ENCODE data around the gene PFDN4. TPM values are rescaled to one million over a fixed set of nuclear protein-coding genes. Genes with fewer than 3 reads are reported as not detected.

The PFDN4 gene
- total RNA-seq, 1 experiment from 2014 or later: 90.1 TPM

- no peaks in the 10 kb centered on the region for H3K9me3 Mint-ChIP-seq
- CTCF ChIA-PET: interaction anchor here (1.4 kb wide), 1 partner anchor 42 kb away, joined by 4 read pairs; no protein-coding TSS in a partner anchor
- no peak overlapping the region for H3K27ac Mint-ChIP-seq
- ATAC-seq (no peak), DNase-seq (ENCODE audit: low spot score) (no peak)
- H3K27me3 Mint-ChIP-seq (ENCODE audit: low read depth): no peaks in the 10 kb centered on the region
- H3K4me3 Mint-ChIP-seq: no peak overlapping the region
- no peaks in the 10 kb centered on the region for H3K36me3 Mint-ChIP-seq
- peaks cover 14% of the 10 kb centered on the region for H3K4me1 Mint-ChIP-seq
- TF ChIP-seq ATF3 (CRISPR knock-in tag; conservative IDR thresholded peaks at IDR 0.05): no peak
- no peak for TF ChIP-seq FOXJ3 (CRISPR knock-in tag; IDR thresholded peaks at IDR 0.05; ENCODE audit: borderline replicate concordance)
- TF ChIP-seq NFE2L1 (CRISPR knock-in tag; IDR thresholded peaks at IDR 0.05): no peak
- no peak for TF ChIP-seq GTF2I (CRISPR knock-in tag; conservative IDR thresholded peaks at IDR 0.05)
- no peak for TF ChIP-seq NFATC4 (CRISPR knock-in tag; IDR thresholded peaks at IDR 0.05)
- TF ChIP-seq ZNF532 (CRISPR knock-in tag; IDR thresholded peaks at IDR 0.05; ENCODE audit: borderline replicate concordance): no peak
- TF ChIP-seq ZNF138 (CRISPR knock-in tag; conservative IDR thresholded peaks at IDR 0.05): no peak
- no peak for TF ChIP-seq NR1H2 (CRISPR knock-in tag; IDR thresholded peaks at IDR 0.05)
- TF ChIP-seq PRDM15 (CRISPR knock-in tag; IDR thresholded peaks at IDR 0.05): no peak
- POLR2A ChIA-PET: no interaction called here
Observed at GRCh38 chr20:54158226-54158625, 49.7 kb upstream of the PFDN4 start.

GRCh38 chr20:54158856-54159418 lies 49.0 kb upstream of the PFDN4 start:
- DNase-seq (ENCODE audit: low spot score): no peak
- Mint-ChIP-seq H3K36me3 (no peaks in the 10 kb centered on the region), H3K4me3 (no peak overlapping the region), H3K27me3 (ENCODE audit: low read depth) (no peaks in the 10 kb centered on the region), H3K9me3 (no peaks in the 10 kb centered on the region), H3K27ac (no peak overlapping the region), H3K4me1 (peaks cover 14% of the 10 kb centered on the region)
- ChIA-PET CTCF (interaction anchor here (1.4 kb wide), 1 partner anchor 41 kb away, joined by 4 read pairs; no protein-coding TSS in a partner anchor), POLR2A (no interaction called here)
- no peak for ATAC-seq
- TF ChIP-seq ELF4 (CRISPR knock-in tag; IDR thresholded peaks at IDR 0.05; ENCODE audit: low read depth) (no peak), MXD4 (CRISPR knock-in tag; IDR thresholded peaks at IDR 0.05; ENCODE audit: borderline replicate concordance) (no peak), NFATC4 (CRISPR knock-in tag; IDR thresholded peaks at IDR 0.05) (no peak), JAZF1 (CRISPR knock-in tag; IDR thresholded peaks at IDR 0.05) (no peak), ERG (CRISPR knock-in tag; IDR thresholded peaks at IDR 0.05) (no peak), ATF3 (CRISPR knock-in tag; conservative IDR thresholded peaks at IDR 0.05) (no peak), IRF1 (CRISPR knock-in tag; IDR thresholded peaks at IDR 0.05) (no peak), ZNF416 (CRISPR knock-in tag; IDR thresholded peaks at IDR 0.05) (no peak), PRRX2 (CRISPR knock-in tag; IDR thresholded peaks at IDR 0.05) (no peak), PREB (CRISPR knock-in tag; IDR thresholded peaks at IDR 0.05; ENCODE audit: borderline replicate concordance) (no peak), SMAD3 (CRISPR knock-in tag; IDR thresholded peaks at IDR 0.05; ENCODE audit: borderline replicate concordance) (no peak), E2F1 (CRISPR knock-in tag; IDR thresholded peaks at IDR 0.05) (no peak), CREM (CRISPR knock-in tag; IDR thresholded peaks at IDR 0.05) (no peak), ZBTB21 (CRISPR knock-in tag; IDR thresholded peaks at IDR 0.05; ENCODE audit: borderline replicate concordance) (no peak)

Measured in WTC11 (cell line).